Smooth muscle cell (in vitro differentiated cells): ENCODE results near the gene SAP25. TPM values are rescaled to one million over a fixed set of nuclear protein-coding genes. Genes with fewer than 3 reads are reported as not detected.

Experiments used
- DNase-seq: peaks from one replicate; lab custom pipeline; 2025; ENCODE audit not compliant: unreplicated experiment; lab: John Stamatoyannopoulos, UW
- H2AFZ ChIP-seq: fragments of 200-600 bp; sonication (generic); 2 replicates; pipeline ENCODE4 v1.6.0; 2016; ENCODE audit warnings: antibody characterized with exemption, low read depth, mild to moderate bottlenecking
- H3F3A ChIP-seq: fragments of 200-600 bp; sonication (generic); 2 replicates; pipeline ENCODE4 v1.6.0; 2017; ENCODE audit warnings: antibody characterized with exemption, low read depth
- H3K27ac ChIP-seq: fragments of 200-600 bp; sonication (generic); 2 replicates; pipeline ENCODE4 v1.5.1; 2016; ENCODE audit warnings: low read depth, mild to moderate bottlenecking
- H3K27me3 ChIP-seq: fragments of 200-600 bp; sonication (generic); 2 replicates; pipeline ENCODE4 v1.6.1; 2016; ENCODE audit warnings: low read depth, mild to moderate bottlenecking
- H3K36me3 ChIP-seq: fragments of 200-600 bp; sonication (generic); 2 replicates; pipeline ENCODE4 v1.5.1; 2016; ENCODE audit warnings: low read depth
- H3K4me1 ChIP-seq: fragments of 200-600 bp; sonication (generic); 2 replicates; pipeline ENCODE4 v1.5.1; 2016; ENCODE audit warnings: low read depth
- H3K4me2 ChIP-seq: fragments of 200-600 bp; sonication (generic); 2 replicates; pipeline ENCODE4 v1.6.0; 2016; ENCODE audit warnings: mild to moderate bottlenecking
- H3K4me3 ChIP-seq: fragments of 200-600 bp; sonication (generic); 2 replicates; pipeline ENCODE4 v1.5.1; 2016; ENCODE audit warnings: mild to moderate bottlenecking
- H3K79me2 ChIP-seq: fragments of 200-600 bp; sonication (generic); 2 replicates; pipeline ENCODE4 v1.6.0; 2016; ENCODE audit warnings: low read depth, mild to moderate bottlenecking
- H3K9ac ChIP-seq: fragments of 200-600 bp; sonication (generic); 2 replicates; pipeline ENCODE4 v1.6.0; 2016; ENCODE audit warnings: low read depth
- H3K9me3 ChIP-seq: fragments of 200-600 bp; sonication (generic); replicated peaks from 2 replicates; pipeline ENCODE4 v1.5.1; 2016; ENCODE audit warnings: low read depth
- H4K20me1 ChIP-seq: fragments of 200-600 bp; sonication (generic); 2 replicates; pipeline ENCODE4 v1.6.0; 2016; ENCODE audit warnings: low read depth
- WGBS: methylation state at CpG from one replicate; pipeline ENCODE4 v1.1.7; 2016; ENCODE audit warnings: low lambda C conversion rate; 5-methylcytosine and 5-hydroxymethylcytosine counted together
- polyA plus RNA-seq: library from polyadenylated mRNA; unstranded; fragments of >200 nt; fragmentation: Nextera tagmentation; extraction: Ambion mirVana; gene quantifications from 2 replicates; pipeline ENCODE4 v1.2.1, GENCODE V29; 2016
- total RNA-seq: library from RNA; depleted of rRNA; stranded (reverse); fragments of >200 nt; gene quantifications from 2 replicates; pipeline ENCODE4 v1.2.3, GENCODE V29; 2014
- TF ChIP-seq, protein P1 (sequence below): fragments of 200-600 bp; sonication (generic); IDR thresholded peaks from 2 replicates; pipeline ENCODE4 v1.5.1; 2017; ENCODE audit warnings: borderline replicate concordance, mild to moderate bottlenecking, antibody characterized with exemption; ENCODE audit not compliant: insufficient read depth, poor library complexity, severe bottlenecking

Gene SAP25
- total and polyA plus RNA-seq, 2 experiments from 2014 or later, result 1.9 TPM; not detected in 1

DNA sequence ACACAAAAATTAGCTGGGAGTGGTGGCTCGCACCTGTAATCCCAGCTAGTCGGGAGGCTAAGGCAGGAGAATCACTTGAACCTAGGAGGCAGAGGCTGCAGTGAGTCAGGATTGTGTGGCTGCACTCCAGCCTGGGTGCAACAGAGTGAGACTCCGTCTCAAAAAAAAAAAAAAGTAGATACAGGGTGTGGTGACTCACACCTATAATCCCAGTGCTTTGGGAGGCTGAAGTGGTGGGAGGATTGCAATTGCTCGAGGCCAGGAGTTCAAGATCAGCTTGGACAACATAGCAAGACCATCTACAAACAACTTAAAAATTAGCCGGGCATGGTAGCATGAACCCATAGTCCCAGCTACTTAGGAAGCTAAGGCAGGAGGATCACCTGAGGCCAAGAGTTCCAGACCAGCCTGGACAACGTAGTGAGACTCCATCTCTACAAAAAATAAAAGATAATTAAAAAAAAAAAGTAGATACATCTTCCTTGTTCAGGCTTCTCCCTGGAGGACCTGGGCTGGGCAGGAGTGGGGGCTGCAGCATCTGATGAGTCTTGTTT is 40.7 kb upstream of the SAP25 start:
- no peak overlapping the region for H3K27ac ChIP-seq
- H3K79me2 ChIP-seq, result no peaks in the 10 kb centered on the region
- TF ChIP-seq, protein P1, sequence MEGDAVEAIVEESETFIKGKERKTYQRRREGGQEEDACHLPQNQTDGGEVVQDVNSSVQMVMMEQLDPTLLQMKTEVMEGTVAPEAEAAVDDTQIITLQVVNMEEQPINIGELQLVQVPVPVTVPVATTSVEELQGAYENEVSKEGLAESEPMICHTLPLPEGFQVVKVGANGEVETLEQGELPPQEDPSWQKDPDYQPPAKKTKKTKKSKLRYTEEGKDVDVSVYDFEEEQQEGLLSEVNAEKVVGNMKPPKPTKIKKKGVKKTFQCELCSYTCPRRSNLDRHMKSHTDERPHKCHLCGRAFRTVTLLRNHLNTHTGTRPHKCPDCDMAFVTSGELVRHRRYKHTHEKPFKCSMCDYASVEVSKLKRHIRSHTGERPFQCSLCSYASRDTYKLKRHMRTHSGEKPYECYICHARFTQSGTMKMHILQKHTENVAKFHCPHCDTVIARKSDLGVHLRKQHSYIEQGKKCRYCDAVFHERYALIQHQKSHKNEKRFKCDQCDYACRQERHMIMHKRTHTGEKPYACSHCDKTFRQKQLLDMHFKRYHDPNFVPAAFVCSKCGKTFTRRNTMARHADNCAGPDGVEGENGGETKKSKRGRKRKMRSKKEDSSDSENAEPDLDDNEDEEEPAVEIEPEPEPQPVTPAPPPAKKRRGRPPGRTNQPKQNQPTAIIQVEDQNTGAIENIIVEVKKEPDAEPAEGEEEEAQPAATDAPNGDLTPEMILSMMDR, result no peak
- H4K20me1 ChIP-seq, result no peaks in the 10 kb centered on the region
- H3K9ac ChIP-seq, result no peak overlapping the region
- no peak overlapping the region for H2AFZ ChIP-seq
- H3K36me3 ChIP-seq, result no peaks in the 10 kb centered on the region
- H3K4me2 ChIP-seq, result peak overlapping the region; percentile 96
- 85% methylated on average over 6 of the region's 6 CpGs for WGBS
- no peak overlapping the region for H3K4me3 ChIP-seq
- H3F3A ChIP-seq, result peaks cover 7% of the 10 kb centered on the region
- DNase-seq, result no peak
- no peaks in the 10 kb centered on the region for H3K9me3 ChIP-seq
- H3K4me1 ChIP-seq, result peaks cover 10% of the 10 kb centered on the region
- H3K27me3 ChIP-seq, result no peaks in the 10 kb centered on the region

DNA sequence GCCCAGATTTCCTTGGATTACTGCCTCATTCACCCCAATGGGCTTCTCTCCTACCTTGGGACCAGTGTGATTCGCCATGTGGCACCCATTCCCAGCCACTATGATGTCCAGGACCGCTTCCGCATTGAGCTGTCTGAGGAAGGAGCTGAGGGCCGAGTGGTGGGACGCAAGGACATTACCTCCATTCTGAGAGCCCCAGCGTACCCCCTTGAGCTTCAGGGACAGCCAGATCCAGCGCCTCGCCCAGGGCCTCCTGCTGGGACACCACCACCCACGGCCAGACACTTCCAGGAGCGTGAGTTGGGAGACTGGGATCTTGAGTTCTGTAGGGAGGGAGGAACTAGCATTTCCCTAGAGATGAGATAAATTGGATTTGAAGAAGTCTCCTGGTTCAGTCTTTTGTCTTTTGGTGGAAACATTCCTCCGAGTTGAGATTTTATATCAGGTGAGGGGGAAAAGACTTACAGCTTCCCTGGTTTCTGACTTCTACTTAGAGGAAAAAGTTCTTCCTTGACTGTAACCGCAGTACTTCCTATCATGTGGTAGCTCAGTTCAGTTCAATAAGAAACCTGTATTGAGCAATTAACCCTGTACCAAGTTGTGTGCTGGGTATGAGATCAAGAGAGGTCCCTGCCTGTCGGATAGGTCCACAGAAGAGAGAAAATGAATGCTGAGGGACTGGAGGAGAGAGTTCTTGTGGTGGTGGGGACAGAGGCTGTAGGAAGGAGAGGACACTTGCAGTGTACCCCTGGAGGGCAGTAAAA is 39.9 kb upstream of the SAP25 start:
- H4K20me1 ChIP-seq, result no peaks in the 10 kb centered on the region
- H3K4me2 ChIP-seq, result peak overlapping the region; percentile 96
- H3K27me3 ChIP-seq, result no peaks in the 10 kb centered on the region
- H3F3A ChIP-seq, result peaks cover 7% of the 10 kb centered on the region
- WGBS, result 92% methylated on average over 13 of the region's 13 CpGs
- no peak overlapping the region for H3K27ac ChIP-seq
- no peak for DNase-seq
- H3K36me3 ChIP-seq, result no peaks in the 10 kb centered on the region
- H2AFZ ChIP-seq, result no peak overlapping the region
- H3K9ac ChIP-seq, result no peak overlapping the region
- peak overlapping the region; percentile 54 for H3K4me3 ChIP-seq
- TF ChIP-seq, protein P1, result no peak
- no peaks in the 10 kb centered on the region for H3K79me2 ChIP-seq
- H3K9me3 ChIP-seq, result no peaks in the 10 kb centered on the region
- peaks cover 10% of the 10 kb centered on the region for H3K4me1 ChIP-seq

DNA sequence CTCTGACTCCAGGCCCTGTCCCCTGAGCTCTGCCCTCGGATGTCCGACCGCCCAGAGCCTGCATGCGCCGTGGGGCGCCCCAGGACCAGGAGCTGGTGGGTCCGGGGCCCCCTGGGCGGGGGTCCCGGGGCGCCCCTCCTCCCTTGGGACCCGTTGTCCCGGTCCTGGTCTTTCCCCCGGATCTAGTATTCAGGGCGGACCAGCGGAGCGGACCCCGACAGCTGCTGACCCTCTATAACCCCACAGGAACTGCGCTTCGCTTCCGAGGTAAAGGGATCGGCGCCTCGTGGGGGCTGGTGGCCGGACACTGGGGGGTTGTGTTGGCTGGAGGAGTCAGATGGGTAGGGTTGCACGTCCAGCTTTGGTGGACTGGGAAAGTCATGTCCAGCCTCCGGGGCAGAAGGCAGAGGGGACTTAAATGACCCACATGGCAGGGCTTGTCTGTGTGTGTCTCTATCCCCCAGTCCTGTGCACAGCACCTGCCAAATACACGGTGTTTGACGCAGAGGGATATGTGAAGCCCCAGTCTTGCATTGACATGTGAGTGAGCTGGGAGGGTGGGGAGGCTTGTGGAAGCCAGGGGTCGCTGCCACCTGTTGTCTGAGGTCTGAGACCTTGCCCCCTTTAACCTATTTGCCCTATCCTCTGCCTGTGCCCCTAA is 39.2 kb upstream of the SAP25 start:
- H3K4me3 ChIP-seq, result peak overlapping the region; percentile 54
- no peaks in the 10 kb centered on the region for H3K36me3 ChIP-seq
- no peak overlapping the region for H3K27ac ChIP-seq
- WGBS, result 12% methylated on average over 26 of the region's 29 CpGs
- H3K27me3 ChIP-seq, result no peaks in the 10 kb centered on the region
- no peaks in the 10 kb centered on the region for H4K20me1 ChIP-seq
- TF ChIP-seq, protein P1, result no peak
- H3F3A ChIP-seq, result peaks cover 7% of the 10 kb centered on the region
- peak overlapping the region; percentile 64 for H3K9ac ChIP-seq
- H3K4me1 ChIP-seq, result peaks cover 10% of the 10 kb centered on the region
- no peak for DNase-seq
- H3K9me3 ChIP-seq, result no peaks in the 10 kb centered on the region
- H2AFZ ChIP-seq, result peak overlapping the region; percentile 62
- no peaks in the 10 kb centered on the region for H3K79me2 ChIP-seq
- H3K4me2 ChIP-seq, result peak overlapping the region; percentile 96
